HG03159 (cell line): Measurements from ENCODE around the gene PPP6R1.
"Not testable (repeated sequence)": the region's sequence is repeated elsewhere in the genome, so short reads cannot be mapped to it uniquely, and the experiment has no call there.

Experiments used
- ATAC-seq: cut with Tn5 transposase; IDR thresholded peaks from one replicate; pipeline ENCODE4 v1.9.1; 2021; ENCODE audit warnings: mild to moderate bottlenecking, moderate library complexity; ENCODE audit not compliant: unreplicated experiment

Gene PPP6R1

GRCh38 chr19:55225415-55225958 lies 33.3 kb downstream of the PPP6R1 start:
- no peak for ATAC-seq

- ATAC-seq, result not testable (repeated sequence)
Observed at GRCh38 chr19:55224679-55225414, 34.0 kb downstream of the PPP6R1 start.

GRCh38 chr19:55224038-55224665 lies 34.7 kb downstream of the PPP6R1 start:
- ATAC-seq, result no peak

- no peak for ATAC-seq
Observed at GRCh38 chr19:55223291-55224037, 35.4 kb downstream of the PPP6R1 start.

GRCh38 chr19:55220525-55220924 lies 38.3 kb downstream of the PPP6R1 start:
- no peak for ATAC-seq

GRCh38 chr19:55216461-55217198 lies 42.2 kb downstream of the PPP6R1 start:
- no peak for ATAC-seq

GRCh38 chr19:55213547-55213946 lies 45.3 kb downstream of the PPP6R1 start:
- ATAC-seq, result no peak

GRCh38 chr19:55212447-55212846 lies 46.4 kb downstream of the PPP6R1 start:
- no peak for ATAC-seq

GRCh38 chr19:55209693-55210472 lies 48.9 kb downstream of the PPP6R1 start:
- ATAC-seq, result no peak

- ATAC-seq, result no peak
Observed at GRCh38 chr19:55208880-55209692, 49.7 kb downstream of the PPP6R1 start, which contains the start of gene PTPRH. Gene PTPRH, minus strand, starts transcription at chr19:55209501. Its CDS starts 68 bp downstream, at chr19:55209433.

- ATAC-seq, result no peak
Observed at GRCh38 chr19:55206664-55207500, 51.9 kb downstream of the PPP6R1 start.

GRCh38 chr19:55202199-55202598 lies 56.6 kb downstream of the PPP6R1 start:
- ATAC-seq, result not testable (repeated sequence)

- ATAC-seq, result no peak
Observed at GRCh38 chr19:55199620-55200204, 59.1 kb downstream of the PPP6R1 start.

GRCh38 chr19:55198651-55199050 lies 60.2 kb downstream of the PPP6R1 start:
- ATAC-seq, result no peak

GRCh38 chr19:55197528-55197927 lies 61.3 kb downstream of the PPP6R1 start:
- ATAC-seq, result no peak

- ATAC-seq, result no peak
Observed at GRCh38 chr19:55196803-55197202, 62.0 kb downstream of the PPP6R1 start.

- ATAC-seq, result no peak
Observed at GRCh38 chr19:55193481-55193880, 65.3 kb downstream of the PPP6R1 start.

GRCh38 chr19:55189403-55189835 lies 69.4 kb downstream of the PPP6R1 start:
- no peak for ATAC-seq
